CD4-positive, alpha-beta T cell treated with Interferon alpha-2 for 1 hour (primary cell): ENCODE data around the gene PLCXD1.
"Not testable (repeated sequence)": the region's sequence is repeated elsewhere in the genome, so short reads cannot be mapped to it uniquely, and the experiment has no call there.

Experiments
- DNase-seq, 2 donors: peaks; one replicate each; pipeline ENCODE4 v3.0.0-alpha.2; 2020 to 2022

PLCXD1 gene

GRCh38 chrX:335758-336155 lies 54.6 kb downstream of the PLCXD1 start:
- DNase-seq = no peak

- DNase-seq = no peak
Measured at GRCh38 chrX:336227-336626, 55.0 kb downstream of the PLCXD1 start.

GRCh38 chrX:337331-337831 lies 56.2 kb downstream of the PLCXD1 start:
- DNase-seq = no peak

- DNase-seq = no peak
Measured at GRCh38 chrX:338281-338835, 57.2 kb downstream of the PLCXD1 start.

GRCh38 chrX:338836-339400 lies 57.7 kb downstream of the PLCXD1 start:
- no peak for DNase-seq

GRCh38 chrX:340121-340520 lies 58.9 kb downstream of the PLCXD1 start:
- DNase-seq = no peak

GRCh38 chrX:340641-341423 lies 59.7 kb downstream of the PLCXD1 start:
- DNase-seq = no peak

GRCh38 chrX:341541-342101 lies 60.4 kb downstream of the PLCXD1 start:
- DNase-seq = no peak

GRCh38 chrX:344371-344901 lies 63.3 kb downstream of the PLCXD1 start:
- peak in 1 of 2 donors; percentile 0 for DNase-seq

- no peak for DNase-seq
Measured at GRCh38 chrX:345020-345925, 64.1 kb downstream of the PLCXD1 start.

- no peak for DNase-seq
Measured at GRCh38 chrX:346034-346813, 65.0 kb downstream of the PLCXD1 start.

GRCh38 chrX:347351-348117 lies 66.4 kb downstream of the PLCXD1 start:
- no peak for DNase-seq

GRCh38 chrX:348461-349117 lies 67.4 kb downstream of the PLCXD1 start:
- no peak for DNase-seq

- no peak for DNase-seq
Measured at GRCh38 chrX:349196-349595, 68.0 kb downstream of the PLCXD1 start.

- no peak for DNase-seq
Measured at GRCh38 chrX:349702-350101, 68.5 kb downstream of the PLCXD1 start.

- no peak for DNase-seq
Measured at GRCh38 chrX:350148-350533, 69.0 kb downstream of the PLCXD1 start.

- DNase-seq = no peak
Measured at GRCh38 chrX:350534-351323, 69.5 kb downstream of the PLCXD1 start.

- DNase-seq = not testable (repeated sequence)
Measured at GRCh38 chrX:351324-351641, 70.1 kb downstream of the PLCXD1 start.

- DNase-seq = no peak
Measured at GRCh38 chrX:351736-352135, 70.6 kb downstream of the PLCXD1 start.

GRCh38 chrX:352181-352580 lies 71.0 kb downstream of the PLCXD1 start:
- DNase-seq = no peak
